ENCODE results near the gene LRP4. TPM values are rescaled to one million over a fixed set of nuclear protein-coding genes. Genes with fewer than 3 reads are reported as not detected.

The LRP4 gene
- total RNA-seq, 1 experiment from 2014 or later, result 11.6 TPM

GRCh38 chr11:46947399-46948077 lies 29.2 kb upstream of the LRP4 start:
- Mint-ChIP-seq H3K9me3 (no peaks in the 10 kb centered on the region), H3K4me1 (peaks cover 17 to 23% of the 10 kb centered on the region in 2 experiments), H3K27me3 (ENCODE audit: low read depth) (no peaks in the 10 kb centered on the region), H3K27ac (peak overlapping the region in 2 of 3 experiments; percentile 28 to 89; a peak in 1 of 7 replicates), H3K36me3 (ENCODE audit: insufficient read depth in 1 of 3, low read depth in 3 of 3) (no peaks in the 10 kb centered on the region), H3K4me3 (no peak overlapping the region)
- Histone ChIP-seq H3K56ac (ENCODE audit: insufficient read length, low read depth, low read length) (no peak overlapping the region), H4K91ac (ENCODE audit: insufficient read length, low read depth, low read length) (no peak overlapping the region), H3K14ac (ENCODE audit: insufficient read depth, low read length) (no peak overlapping the region), H3K79me1 (ENCODE audit: insufficient read depth, low read depth, low read length, poor library complexity, severe bottlenecking) (no peaks in the 10 kb centered on the region), H4K20me1 (ENCODE audit: control insufficient read depth, insufficient read depth, insufficient read length) (no peaks in the 10 kb centered on the region), H2AFZ (ENCODE audit: low read length) (no peak overlapping the region), H4K8ac (replicated peaks; ENCODE audit: insufficient read length, low read depth, low read length) (no peak overlapping the region), H3K4ac (ENCODE audit: low read depth, low read length) (no peak overlapping the region), H2BK5ac (ENCODE audit: insufficient read length, low read length) (no peak overlapping the region), H3K4me2 (ENCODE audit: insufficient read depth, insufficient read length, low read length) (no peak overlapping the region), H3K9ac (ENCODE audit: extremely low read depth, insufficient read length, low read length) (no peak overlapping the region), H4K5ac (ENCODE audit: insufficient read length, low read depth, low read length) (no peak overlapping the region), H3K9me3 (ENCODE audit: control insufficient read depth, low read depth, low read length) (no peaks in the 10 kb centered on the region), H3K79me2 (ENCODE audit: insufficient read depth, low read length) (0 out of 2 replicates have a peak, but pooled peaks cover 2% of the 10 kb centered on the region), H3K27me3 (ENCODE audit: insufficient read depth, low read length) (no peaks in the 10 kb centered on the region), H2BK12ac (ENCODE audit: insufficient read length, low read depth, low read length) (no peak overlapping the region), H3K27ac (ENCODE audit: insufficient read length, low read depth, low read length) (no peak overlapping the region), H3K18ac (ENCODE audit: insufficient read length, low read depth, low read length) (no peak overlapping the region), H2BK20ac (ENCODE audit: low read depth, low read length, poor library complexity, severe bottlenecking) (no peak overlapping the region), H3K23ac (ENCODE audit: insufficient read length, low read depth, low read length) (no peak overlapping the region), H2BK120ac (ENCODE audit: low read depth, low read length, poor library complexity, severe bottlenecking) (no peak overlapping the region), H3K4me1 (ENCODE audit: insufficient read depth, low read length) (no peaks in the 10 kb centered on the region), H3K23me2 (ENCODE audit: insufficient read length, low read depth, low read length, poor library complexity, severe bottlenecking) (peaks cover 4% of the 10 kb centered on the region), H3T11ph (ENCODE audit: low read length) (no peak overlapping the region), H2BK15ac (ENCODE audit: low read depth, low read length) (no peak overlapping the region), H2AK5ac (ENCODE audit: insufficient read length, low read length) (no peak overlapping the region)
- WGBS (ENCODE audit: extremely low coverage, insufficient read length, low lambda C conversion rate), result no CpG with 5 or more reads among the region's 3 CpGs
- no peak for DNase-seq
- no peak for TF ChIP-seq CTCF (conservative IDR thresholded peaks at IDR 0.05)
